Measurements from ENCODE around the gene RYR1. TPM values are rescaled to one million over a fixed set of nuclear protein-coding genes. Genes with fewer than 3 reads are reported as not detected.

RYR1 gene
- total RNA-seq, 1 donor from 2014 or later, result 0.32 TPM

DNA sequence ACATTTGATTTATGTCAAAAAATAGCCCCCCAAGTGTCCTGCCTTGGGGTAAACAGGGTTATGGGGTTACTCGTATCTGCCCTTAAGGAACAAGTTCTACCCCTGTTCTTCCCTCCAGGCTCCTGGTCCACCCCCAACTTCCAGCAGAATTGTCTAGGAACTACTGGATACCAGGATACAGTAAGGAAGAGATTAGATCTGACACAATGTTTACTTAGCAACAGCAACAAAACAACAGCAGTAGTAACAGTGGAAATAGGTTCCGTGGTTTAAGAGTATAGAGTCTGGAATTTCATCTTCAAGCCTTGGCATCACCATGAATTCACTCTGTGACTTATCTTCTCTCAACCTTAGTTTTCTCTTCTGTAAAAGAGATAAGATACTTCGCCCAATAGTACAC, 32.3 kb upstream of the RYR1 start:
- peaks cover 8% of the 10 kb centered on the region for H3K36me3 Mint-ChIP-seq (ENCODE audit: low read depth)
- H3K27me3 Mint-ChIP-seq (ENCODE audit: low read depth), result peaks cover 3% of the 10 kb centered on the region
- H3K9me3 Mint-ChIP-seq (ENCODE audit: low read depth), result no peaks in the 10 kb centered on the region
- peaks cover 6% of the 10 kb centered on the region for H3K4me1 Mint-ChIP-seq (ENCODE audit: low read depth)
- H3K27ac Mint-ChIP-seq (ENCODE audit: unreplicated experiment), result no peak overlapping the region
- no peak for DNase-seq (ENCODE audit: low spot score)
- TF ChIP-seq, protein P1, sequence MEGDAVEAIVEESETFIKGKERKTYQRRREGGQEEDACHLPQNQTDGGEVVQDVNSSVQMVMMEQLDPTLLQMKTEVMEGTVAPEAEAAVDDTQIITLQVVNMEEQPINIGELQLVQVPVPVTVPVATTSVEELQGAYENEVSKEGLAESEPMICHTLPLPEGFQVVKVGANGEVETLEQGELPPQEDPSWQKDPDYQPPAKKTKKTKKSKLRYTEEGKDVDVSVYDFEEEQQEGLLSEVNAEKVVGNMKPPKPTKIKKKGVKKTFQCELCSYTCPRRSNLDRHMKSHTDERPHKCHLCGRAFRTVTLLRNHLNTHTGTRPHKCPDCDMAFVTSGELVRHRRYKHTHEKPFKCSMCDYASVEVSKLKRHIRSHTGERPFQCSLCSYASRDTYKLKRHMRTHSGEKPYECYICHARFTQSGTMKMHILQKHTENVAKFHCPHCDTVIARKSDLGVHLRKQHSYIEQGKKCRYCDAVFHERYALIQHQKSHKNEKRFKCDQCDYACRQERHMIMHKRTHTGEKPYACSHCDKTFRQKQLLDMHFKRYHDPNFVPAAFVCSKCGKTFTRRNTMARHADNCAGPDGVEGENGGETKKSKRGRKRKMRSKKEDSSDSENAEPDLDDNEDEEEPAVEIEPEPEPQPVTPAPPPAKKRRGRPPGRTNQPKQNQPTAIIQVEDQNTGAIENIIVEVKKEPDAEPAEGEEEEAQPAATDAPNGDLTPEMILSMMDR (IDR thresholded peaks at IDR 0.05), result no peak
- H3K4me3 Mint-ChIP-seq (ENCODE audit: unreplicated experiment), result no peak overlapping the region

DNA sequence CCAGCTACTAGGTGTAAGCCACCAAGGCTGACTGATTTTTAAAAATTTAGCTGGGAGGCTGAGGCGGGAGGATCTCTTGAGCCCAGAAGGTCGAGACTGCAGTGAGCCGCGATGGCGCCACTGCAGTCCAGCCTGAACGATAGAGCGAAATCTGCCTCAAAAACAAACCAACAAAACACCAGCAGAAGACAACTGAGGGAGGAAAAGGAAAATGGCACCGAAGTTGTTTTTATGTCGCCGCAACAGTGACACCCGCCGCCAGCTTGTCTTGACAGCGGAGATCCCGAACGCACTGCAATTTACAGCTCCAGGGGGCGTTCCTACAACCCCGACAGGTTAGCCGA, 30.9 kb upstream of the RYR1 start:
- DNase-seq (ENCODE audit: low spot score), result no peak
- peaks cover 3% of the 10 kb centered on the region for H3K27me3 Mint-ChIP-seq (ENCODE audit: low read depth)
- H3K4me3 Mint-ChIP-seq (ENCODE audit: unreplicated experiment), result peak overlapping the region; percentile 90
- no peak overlapping the region for H3K27ac Mint-ChIP-seq (ENCODE audit: unreplicated experiment)
- peaks cover 6% of the 10 kb centered on the region for H3K4me1 Mint-ChIP-seq (ENCODE audit: low read depth)
- peaks cover 4% of the 10 kb centered on the region for H3K36me3 Mint-ChIP-seq (ENCODE audit: low read depth)
- TF ChIP-seq, protein P1 (IDR thresholded peaks at IDR 0.05), result no peak
- H3K9me3 Mint-ChIP-seq (ENCODE audit: low read depth), result no peaks in the 10 kb centered on the region

DNA sequence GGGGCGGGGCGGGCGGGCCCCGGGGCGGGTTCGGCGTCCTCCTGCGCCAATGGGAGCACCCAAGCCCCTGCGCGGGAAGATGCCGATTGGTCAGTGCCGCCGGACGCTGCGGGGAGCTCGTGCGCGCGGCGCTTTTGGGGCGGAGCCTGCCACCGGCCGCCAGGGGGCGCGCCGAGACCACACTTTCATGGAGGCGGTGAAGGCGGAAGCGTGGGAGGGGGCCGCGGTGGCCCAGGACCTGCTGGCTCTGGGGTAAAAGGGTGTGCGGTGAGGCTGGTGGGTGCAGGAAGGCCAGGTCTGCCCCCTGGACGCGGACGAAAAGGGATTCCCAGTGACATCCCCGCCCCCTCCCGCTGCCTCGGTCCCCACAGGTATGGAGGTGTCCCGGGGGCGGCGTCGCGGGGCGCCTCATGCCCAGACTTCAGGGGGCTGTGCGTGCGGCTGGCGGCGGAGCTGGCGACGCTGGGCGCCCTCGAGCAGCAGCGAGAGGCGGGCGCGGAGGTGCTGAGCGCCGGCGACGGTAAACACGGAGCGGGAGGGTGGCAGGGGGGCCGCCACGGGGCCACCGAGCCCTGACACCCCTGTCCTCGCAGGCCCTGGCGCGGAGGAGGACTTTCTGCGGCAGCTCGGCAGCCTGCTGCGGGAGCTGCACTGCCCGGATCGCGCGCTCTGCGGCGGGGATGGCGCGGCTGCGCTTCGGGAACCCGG, 30.4 kb upstream of the RYR1 start, which contains the start of gene FAM98C:
Gene FAM98C (plus strand): TSS at position 127 of the 708 bp plus-strand sequence. CDS start 61 bp downstream, at position 188.
- Mint-ChIP-seq H3K4me1 (ENCODE audit: low read depth) (peaks cover 6% of the 10 kb centered on the region), H3K4me3 (ENCODE audit: unreplicated experiment) (peak within 1 kb of the TSS; percentile 90), H3K9me3 (ENCODE audit: low read depth) (no peaks in the 10 kb centered on the region), H3K27ac (ENCODE audit: unreplicated experiment) (peak within 1 kb of the TSS; percentile 71), H3K36me3 (ENCODE audit: low read depth) (peaks cover 4% of the 10 kb centered on the region), H3K27me3 (ENCODE audit: low read depth) (peaks cover 3% of the 10 kb centered on the region)
- TF ChIP-seq, protein P1 (IDR thresholded peaks at IDR 0.05), result peak; percentile 100
- no peak for DNase-seq (ENCODE audit: low spot score)

DNA sequence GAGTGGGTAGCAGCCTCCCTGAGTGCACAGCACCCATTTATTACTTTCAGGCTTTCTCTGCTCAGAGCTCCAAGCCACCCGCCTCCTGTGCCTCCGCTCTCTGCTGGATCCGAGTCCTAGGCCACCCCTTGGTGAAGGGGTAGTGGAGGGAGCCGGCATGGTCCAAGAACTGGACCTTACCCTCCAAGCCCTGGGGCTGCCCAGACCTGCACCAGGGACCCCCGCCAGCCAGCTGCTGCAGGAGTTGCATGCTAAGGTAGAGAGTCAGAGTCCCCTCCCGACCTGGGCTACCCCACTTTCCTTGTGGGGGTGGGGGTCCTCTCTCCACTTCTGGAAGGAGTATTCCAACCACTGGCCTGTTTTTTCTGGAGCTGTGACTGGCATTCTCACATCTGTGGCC, 28.6 kb upstream of the RYR1 start:
- Mint-ChIP-seq H3K27me3 (ENCODE audit: low read depth) (no peaks in the 10 kb centered on the region), H3K27ac (ENCODE audit: unreplicated experiment) (no peak overlapping the region), H3K4me3 (ENCODE audit: unreplicated experiment) (no peak overlapping the region), H3K9me3 (ENCODE audit: low read depth) (no peaks in the 10 kb centered on the region), H3K4me1 (ENCODE audit: low read depth) (peaks cover 6% of the 10 kb centered on the region), H3K36me3 (ENCODE audit: low read depth) (peaks cover 4% of the 10 kb centered on the region)
- TF ChIP-seq, protein P1 (IDR thresholded peaks at IDR 0.05), result no peak
- no peak for DNase-seq (ENCODE audit: low spot score)

DNA sequence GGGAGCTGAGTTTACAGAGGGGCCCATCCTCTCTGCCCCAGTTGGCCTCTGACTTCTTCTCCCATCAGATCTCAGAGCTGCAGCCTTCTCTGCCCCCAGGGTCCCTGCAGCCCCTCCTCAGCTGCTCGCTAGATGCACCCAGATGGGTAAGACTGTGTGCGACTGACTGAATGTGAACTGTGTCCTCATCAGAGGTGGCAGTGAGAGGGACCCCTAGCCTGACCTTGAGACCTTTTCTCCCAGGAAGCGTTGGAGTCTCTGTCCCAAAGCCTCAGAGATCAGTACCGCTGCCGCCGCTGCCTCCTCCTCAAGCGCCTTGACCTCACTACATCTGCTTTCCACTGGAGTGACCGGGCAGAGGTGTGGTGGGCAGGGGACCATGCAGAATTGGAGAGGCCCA, 28.2 kb upstream of the RYR1 start:
- TF ChIP-seq, protein P1 (IDR thresholded peaks at IDR 0.05), result no peak
- no peak overlapping the region for H3K27ac Mint-ChIP-seq (ENCODE audit: unreplicated experiment)
- peaks cover 4% of the 10 kb centered on the region for H3K36me3 Mint-ChIP-seq (ENCODE audit: low read depth)
- H3K27me3 Mint-ChIP-seq (ENCODE audit: low read depth), result no peaks in the 10 kb centered on the region
- H3K4me1 Mint-ChIP-seq (ENCODE audit: low read depth), result peaks cover 6% of the 10 kb centered on the region
- no peaks in the 10 kb centered on the region for H3K9me3 Mint-ChIP-seq (ENCODE audit: low read depth)
- no peak overlapping the region for H3K4me3 Mint-ChIP-seq (ENCODE audit: unreplicated experiment)
- DNase-seq (ENCODE audit: low spot score), result no peak
